Thyroid gland (tissue), 4 donors: ENCODE measurements around the gene TSPYL4.

Source experiments
- CTCF ChIP-seq, 6 experiments: fragments of 200-600 bp in 3 of 6; fragments of 450-650 bp in 3 of 6; sonication (generic) in 3 of 6; IDR thresholded peaks; one replicate each; pipeline ENCODE4 v1.5.1; 2016 to 2019; ENCODE audit warnings: antibody characterized with exemption in 6 of 6, mild to moderate bottlenecking in 2 of 6, inconsistent platforms in 1 of 6, moderate library complexity in 1 of 6
- POLR2A ChIP-seq, 2 donors: fragments of 450-650 bp; IDR thresholded peaks; one replicate each; pipeline ENCODE4 v1.6.1; 2017; ENCODE audit warnings: antibody characterized with exemption in 2 of 2, mild to moderate bottlenecking in 2 of 2, moderate library complexity in 1 of 2

GRCh38 chr6:116251568-116252384 is 2.1 kb downstream of the TSPYL4 start:
- no peak for TF ChIP-seq POLR2A (IDR thresholded peaks at IDR 0.05)
- no peak for TF ChIP-seq CTCF (IDR thresholded peaks at IDR 0.05)
